ENCODE data around the gene PPARGC1A.

The PPARGC1A gene

DNA sequence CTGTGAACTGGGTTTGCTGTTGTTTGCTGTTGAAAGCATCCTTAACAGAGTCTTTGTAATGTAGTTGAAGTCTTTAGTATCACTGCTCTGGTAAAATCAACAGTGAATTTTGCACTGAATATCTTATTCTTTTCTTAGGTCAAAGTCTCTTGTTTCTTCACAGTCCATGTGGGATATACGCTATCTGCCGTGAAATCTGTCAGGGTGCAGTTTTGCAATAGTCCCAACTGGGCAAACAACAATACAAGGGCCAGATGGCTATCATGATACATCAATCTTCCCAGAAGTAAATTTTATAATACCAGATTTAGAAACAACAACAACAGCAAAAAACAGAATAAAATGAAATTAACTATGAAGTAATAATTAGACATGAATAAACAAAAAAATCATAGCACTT is 123.5 kb downstream of the PPARGC1A start:
- DNase-seq, result no peak

- no peak for DNase-seq
These were observed 126.3 kb downstream of the PPARGC1A start for GRCh38 chr4:23763559-23763958.

DNA sequence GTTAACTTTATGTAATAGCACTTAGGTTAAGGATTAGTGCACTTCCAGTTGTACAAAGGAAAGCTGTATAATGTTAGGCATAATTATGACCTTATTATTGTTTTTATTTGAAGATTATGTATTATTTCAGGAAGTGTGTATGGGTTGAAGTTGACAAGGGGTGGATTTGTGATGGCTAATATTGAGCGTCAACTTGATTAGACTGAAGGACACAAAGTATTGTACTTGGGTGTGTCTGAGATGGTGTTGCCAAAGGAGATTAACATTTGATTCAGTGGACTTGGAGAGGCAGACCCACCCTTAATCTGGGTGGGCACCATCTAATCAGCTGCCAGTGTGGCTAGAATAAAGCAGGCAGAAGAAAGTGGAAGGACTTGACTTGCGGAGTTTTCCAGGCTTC is 127.3 kb downstream of the PPARGC1A start:
- no peak for DNase-seq

- DNase-seq, result no peak
These were observed 130.8 kb downstream of the PPARGC1A start for GRCh38 chr4:23759066-23759465.

DNA sequence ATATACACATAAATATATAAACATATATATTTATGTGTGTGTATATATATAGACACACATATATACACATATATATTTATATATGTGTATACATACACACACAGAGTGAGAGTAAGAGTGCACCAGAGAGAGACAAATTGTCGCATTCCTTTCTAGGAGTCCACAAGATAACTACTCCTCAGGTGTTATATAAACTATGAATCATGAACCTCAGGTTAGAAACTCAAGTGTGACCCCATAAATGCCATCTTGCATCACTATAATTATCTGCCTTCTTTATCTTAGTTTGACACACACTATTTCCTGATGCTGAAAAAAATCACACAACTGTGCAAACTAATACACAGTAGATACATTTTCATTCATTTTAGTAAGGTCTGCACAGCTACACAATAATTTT is 135.2 kb downstream of the PPARGC1A start:
- no peak for DNase-seq

GRCh38 chr4:23750125-23750524 is 139.7 kb downstream of the PPARGC1A start:
- no peak for DNase-seq

DNA sequence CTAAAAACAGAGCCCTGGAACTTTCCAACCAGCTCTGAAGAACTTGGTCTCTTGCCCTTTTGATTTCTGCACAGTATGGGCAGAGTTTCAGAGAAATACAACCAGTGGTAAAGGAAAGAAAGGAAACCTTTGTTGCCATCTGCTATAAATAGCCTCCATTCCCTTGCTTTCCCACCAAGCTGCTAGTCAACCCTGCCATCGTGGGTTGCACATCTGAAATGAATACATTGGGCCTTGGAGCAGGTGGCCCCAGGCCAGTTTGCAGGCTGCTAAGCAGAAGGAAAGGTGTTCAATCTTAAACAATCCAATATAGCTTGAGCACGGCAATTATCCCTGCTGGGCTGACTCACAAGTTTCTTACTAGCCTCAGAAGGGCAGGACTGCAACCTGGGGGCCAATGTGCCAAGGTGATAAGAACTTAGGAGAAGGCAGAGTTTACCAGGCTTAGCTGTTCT is 142.5 kb downstream of the PPARGC1A start:
- DNase-seq, result no peak

GRCh38 chr4:23746672-23747071 is 143.2 kb downstream of the PPARGC1A start:
- DNase-seq, result no peak

GRCh38 chr4:23746027-23746426 is 143.8 kb downstream of the PPARGC1A start:
- no peak for DNase-seq

DNA sequence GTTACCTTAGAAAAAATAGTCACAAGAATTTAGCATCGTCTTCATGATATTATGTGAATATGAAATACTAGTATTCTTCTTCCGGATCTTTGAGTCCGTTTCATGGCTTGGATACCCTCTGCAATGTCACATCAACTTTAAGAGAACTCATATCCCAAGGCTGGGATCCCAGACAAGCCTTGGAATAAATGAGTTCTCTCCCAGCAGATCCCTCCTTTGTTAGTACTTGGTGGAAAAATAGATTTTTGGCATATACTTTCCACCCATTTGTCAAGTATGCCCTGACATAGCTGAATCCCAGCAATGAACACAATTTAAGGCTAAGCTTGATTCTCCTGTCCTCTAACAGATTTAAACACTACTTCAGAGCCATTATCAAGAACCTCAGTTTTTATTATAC is 144.5 kb downstream of the PPARGC1A start:
- no peak for DNase-seq
